ENCODE results near the gene FAM174B. TPM values are rescaled to one million over a fixed set of nuclear protein-coding genes. Genes with fewer than 3 reads are reported as not detected.

The FAM174B gene
- total and polyA plus RNA-seq, 3 donors from 2014 or later: 15.7 to 18.7 (median 18.6) TPM

- no peaks in the 10 kb centered on the region for H3K4me1 ChIP-seq
- intact Hi-C loops (cut with DNase I; ENCODE audit: low total_unique reads): no loop called here
- no peaks in the 10 kb centered on the region for H3K27me3 ChIP-seq
- no peak for DNase-seq
- H3K4me3 ChIP-seq: no peak overlapping the region
- no peak overlapping the region for H3K27ac ChIP-seq
- H3K36me3 ChIP-seq (ENCODE audit: low read depth, missing control alignments): no peaks in the 10 kb centered on the region
- TF ChIP-seq POLR2A (IDR thresholded peaks at IDR 0.05) (no peak), CTCF (IDR thresholded peaks at IDR 0.05) (no peak)
- 77 to 84% methylated on average over 5 of the region's 5 CpGs for WGBS, 2 donors
- no peaks in the 10 kb centered on the region for H3K9me3 ChIP-seq
Measured at GRCh38 chr15:92591275-92591674, 64.3 kb downstream of the FAM174B start.

- H3K27me3 ChIP-seq: no peaks in the 10 kb centered on the region
- no peaks in the 10 kb centered on the region for H3K9me3 ChIP-seq
- 88 to 93% methylated on average over 5 to 6 of the region's 6 CpGs for WGBS, 2 donors
- intact Hi-C loops (cut with DNase I; ENCODE audit: low total_unique reads): no loop called here
- DNase-seq: no peak
- no peak overlapping the region for H3K4me3 ChIP-seq
- H3K27ac ChIP-seq: no peak overlapping the region
- H3K36me3 ChIP-seq (ENCODE audit: low read depth, missing control alignments): no peaks in the 10 kb centered on the region
- H3K4me1 ChIP-seq: no peaks in the 10 kb centered on the region
- TF ChIP-seq POLR2A (IDR thresholded peaks at IDR 0.05) (no peak), CTCF (IDR thresholded peaks at IDR 0.05) (no peak)
Measured at GRCh38 chr15:92586966-92587365, 68.6 kb downstream of the FAM174B start.

GRCh38 chr15:92586383-92586942 lies 69.1 kb downstream of the FAM174B start:
- H3K4me3 ChIP-seq: no peak overlapping the region
- H3K9me3 ChIP-seq: no peaks in the 10 kb centered on the region
- H3K4me1 ChIP-seq: no peaks in the 10 kb centered on the region
- H3K36me3 ChIP-seq (ENCODE audit: low read depth, missing control alignments): no peaks in the 10 kb centered on the region
- no peak for DNase-seq
- H3K27ac ChIP-seq: no peak overlapping the region
- WGBS, 2 donors: 77 to 78% methylated on average over 8 of the region's 8 CpGs
- intact Hi-C loops (cut with DNase I; ENCODE audit: low total_unique reads): no loop called here
- TF ChIP-seq POLR2A (IDR thresholded peaks at IDR 0.05) (no peak), CTCF (IDR thresholded peaks at IDR 0.05) (no peak)
- H3K27me3 ChIP-seq: no peaks in the 10 kb centered on the region

- Histone ChIP-seq H3K27me3 (no peaks in the 10 kb centered on the region), H3K4me1 (no peaks in the 10 kb centered on the region), H3K4me3 (no peak overlapping the region), H3K27ac (no peak overlapping the region), H3K36me3 (ENCODE audit: low read depth, missing control alignments) (no peaks in the 10 kb centered on the region), H3K9me3 (no peaks in the 10 kb centered on the region)
- no peak for DNase-seq
- intact Hi-C loops (cut with DNase I; ENCODE audit: low total_unique reads): no loop called here
- no peak for TF ChIP-seq CTCF (IDR thresholded peaks at IDR 0.05)
- no peak for TF ChIP-seq POLR2A (IDR thresholded peaks at IDR 0.05)
- 50 to 56% methylated on average over 4 of the region's 4 CpGs for WGBS, 2 donors
Measured at GRCh38 chr15:92584105-92584504, 71.5 kb downstream of the FAM174B start.

All from testis (tissue), 3 donors.